GM21529 (cell line): ENCODE measurements around the gene FADS1.

Source experiments
- ATAC-seq: cut with Tn5 transposase; IDR thresholded peaks from one replicate; pipeline ENCODE4 v1.9.1; 2021; ENCODE audit not compliant: unreplicated experiment

The FADS1 gene

DNA sequence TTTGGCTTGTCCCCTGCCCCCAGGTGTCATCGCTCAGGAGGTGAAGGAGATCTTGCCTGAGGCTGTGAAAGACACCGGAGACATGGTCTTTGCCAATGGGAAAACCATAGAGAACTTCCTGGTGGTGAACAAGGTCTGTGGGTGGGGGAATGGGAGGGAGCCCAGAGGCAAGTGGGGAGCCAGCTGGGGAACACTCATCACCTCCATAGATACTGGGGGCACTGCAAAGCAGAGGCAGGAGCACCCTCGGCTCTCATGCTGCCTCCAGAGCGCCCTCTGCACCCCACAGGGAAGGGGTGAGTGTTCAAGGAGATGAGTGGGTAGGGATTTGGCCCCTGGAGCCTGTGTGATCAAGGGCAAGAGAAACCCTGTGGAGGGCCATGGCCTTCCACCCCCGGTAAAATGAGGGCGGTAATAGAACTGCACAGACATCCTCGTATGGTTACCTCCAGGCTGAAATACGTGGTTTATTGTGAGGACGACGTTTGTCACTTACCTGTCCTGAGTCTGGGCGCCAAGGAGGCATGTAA is 38.4 kb downstream of the FADS1 start:
- no peak for ATAC-seq

GRCh38 chr11:61777234-61778090 is 39.3 kb downstream of the FADS1 start:
- no peak for ATAC-seq

DNA sequence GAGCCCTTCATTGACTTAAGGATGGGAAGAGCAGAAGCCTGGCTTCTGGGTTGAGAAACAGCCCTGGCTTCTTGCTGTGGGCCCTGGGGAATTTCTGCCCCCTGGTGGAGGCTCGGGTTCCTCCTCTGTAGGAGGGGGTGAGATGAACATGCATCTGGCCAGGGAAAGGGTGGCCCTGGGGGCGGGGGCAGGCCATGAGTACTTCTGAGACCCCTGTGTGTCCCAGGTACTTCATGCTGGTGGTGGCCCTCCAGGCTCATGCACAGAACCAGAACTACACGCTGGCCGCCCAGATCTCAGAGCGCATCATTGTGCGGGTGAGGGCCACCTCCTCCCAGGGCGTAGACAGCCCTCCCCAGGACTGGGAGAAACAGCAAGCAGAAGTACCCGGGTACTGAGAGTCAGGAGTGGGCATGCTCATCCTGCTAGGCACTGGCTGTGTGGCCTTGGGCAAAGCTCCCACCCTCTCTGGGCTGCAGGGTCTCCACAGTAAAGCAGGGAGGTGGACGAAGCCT is 40.2 kb downstream of the FADS1 start:
- peak; percentile 49 for ATAC-seq

DNA sequence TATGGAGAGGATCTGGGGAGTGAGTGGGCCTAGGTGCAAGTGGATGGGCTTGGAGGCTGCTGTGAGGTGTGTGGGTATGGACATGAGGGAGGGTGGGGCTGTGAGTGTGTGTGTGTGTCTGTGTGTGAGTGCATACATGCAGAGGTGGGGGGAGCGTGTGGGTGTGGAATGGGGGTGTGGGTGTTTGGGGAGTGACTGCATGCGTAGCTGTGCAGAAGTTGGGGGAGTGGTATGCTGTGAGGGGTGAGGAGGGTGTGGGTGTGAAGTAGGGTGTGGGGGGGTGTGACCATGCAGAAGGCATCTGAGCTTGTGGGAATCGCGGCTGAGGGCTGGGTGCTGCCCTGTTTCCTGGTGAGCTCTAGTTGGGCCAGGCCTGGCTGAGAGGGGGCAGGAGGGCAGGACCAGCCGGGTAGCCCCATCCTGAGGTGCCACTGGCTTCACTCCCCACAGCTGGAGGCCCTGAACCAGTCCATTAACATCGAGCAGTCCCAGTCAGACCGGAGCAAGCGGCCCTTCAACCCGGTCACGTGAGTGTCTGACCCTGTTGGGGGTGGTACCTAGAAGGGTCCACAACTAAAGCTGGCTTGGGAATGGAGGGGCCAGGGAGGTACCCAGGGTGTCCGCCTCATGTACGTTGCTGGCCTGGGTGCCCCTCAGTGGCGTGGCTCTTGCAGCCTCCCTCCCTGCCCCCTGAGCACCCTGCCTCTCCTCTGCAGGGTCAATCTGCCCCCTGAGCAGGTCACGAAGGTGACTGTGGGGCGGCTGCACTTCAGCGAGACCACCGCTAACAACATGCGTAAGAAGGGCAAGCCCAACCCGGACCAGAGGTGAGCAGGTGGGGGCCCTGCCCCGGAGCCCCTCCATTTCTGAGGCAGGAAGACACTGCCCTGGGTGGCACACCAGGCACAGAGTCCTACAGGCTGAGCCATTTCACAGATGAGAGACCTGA is 40.9 kb downstream of the FADS1 start:
- ATAC-seq = no peak

DNA sequence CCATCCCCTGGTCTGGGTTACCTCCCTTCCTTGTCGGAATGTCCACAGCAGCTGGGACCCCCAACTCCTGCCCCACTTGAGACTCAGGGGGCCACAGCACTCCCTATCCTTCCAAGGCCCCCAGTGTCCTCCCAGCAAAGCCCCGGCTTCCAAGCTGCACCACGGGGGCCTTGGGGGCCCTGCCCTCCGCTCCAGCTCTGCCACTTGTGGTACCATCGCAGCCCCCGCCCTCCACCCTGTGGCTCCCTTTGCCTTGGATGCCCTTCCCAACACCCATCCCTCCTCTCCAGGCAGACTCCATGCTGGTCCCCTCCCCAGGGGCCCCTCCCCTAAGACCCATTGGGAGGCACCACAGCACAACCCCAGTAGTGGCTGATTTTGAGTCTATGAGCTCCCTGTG is 41.7 kb downstream of the FADS1 start:
- ATAC-seq = no peak

- no peak for ATAC-seq
Measured at GRCh38 chr11:61774411-61774810, 42.4 kb downstream of the FADS1 start.

DNA sequence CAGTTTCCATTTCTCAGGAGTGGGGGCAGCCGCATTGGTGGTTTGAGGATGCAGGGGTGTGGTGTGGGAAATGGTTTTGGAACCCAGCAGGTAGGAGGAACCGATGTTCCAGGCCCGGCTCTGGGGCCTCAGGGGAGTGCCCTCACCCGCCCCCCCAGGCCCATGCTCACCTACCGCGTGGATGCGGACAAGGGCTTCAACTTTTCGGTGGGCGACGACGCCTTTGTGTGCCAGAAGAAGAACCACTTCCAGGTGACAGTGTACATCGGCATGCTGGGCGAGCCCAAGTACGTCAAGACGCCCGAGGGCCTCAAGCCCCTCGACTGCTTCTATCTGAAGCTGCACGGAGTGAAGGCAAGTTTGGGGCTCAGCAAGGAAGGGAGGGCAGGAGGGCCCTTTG is 43.0 kb downstream of the FADS1 start:
- ATAC-seq = no peak

DNA sequence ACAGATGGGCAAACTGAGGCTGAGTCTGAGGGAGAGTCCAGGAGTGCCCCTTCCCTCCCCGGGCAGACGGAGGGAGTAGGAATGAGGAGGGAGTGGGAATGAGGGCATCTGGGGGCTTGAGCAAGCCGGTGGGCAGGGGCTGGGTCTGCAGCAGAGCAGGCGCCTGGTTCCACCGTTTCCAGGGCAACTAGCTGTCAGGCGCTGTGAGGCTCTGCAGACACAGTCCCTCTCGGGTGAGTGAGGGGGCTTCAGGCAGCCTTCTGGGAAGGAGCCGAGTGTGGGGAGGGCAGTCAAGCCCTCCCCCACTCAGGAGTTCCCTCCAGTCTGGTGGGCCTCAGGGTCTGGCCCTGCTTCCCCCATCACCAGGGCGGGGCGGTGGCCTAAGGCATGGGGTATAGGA is 43.4 kb downstream of the FADS1 start:
- no peak for ATAC-seq

DNA sequence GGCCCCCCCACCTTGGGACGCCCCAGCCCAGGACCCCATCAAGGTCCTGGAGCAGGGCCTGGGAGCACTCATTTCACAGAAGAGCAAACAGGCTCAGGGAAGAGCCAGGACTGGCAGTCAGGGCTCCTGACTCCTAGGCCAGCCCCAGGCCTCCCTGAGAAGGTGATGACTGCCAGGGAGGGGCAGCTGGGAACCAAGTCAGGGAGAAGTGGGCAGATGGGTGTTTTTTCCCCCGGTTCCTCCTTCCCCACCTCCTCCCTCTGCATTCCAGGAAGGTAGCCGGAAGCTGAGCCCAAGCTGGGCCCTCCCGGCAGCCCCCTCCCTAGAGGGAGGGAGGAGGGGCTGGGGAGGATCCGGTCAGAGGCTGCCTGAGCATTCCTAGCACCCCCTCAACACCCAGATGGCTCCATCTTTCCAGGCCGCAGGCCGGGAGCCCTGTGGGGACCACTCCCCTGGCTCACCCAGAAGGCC is 44.8 kb downstream of the FADS1 start:
- no peak for ATAC-seq

- no peak for ATAC-seq
Measured at GRCh38 chr11:61771195-61771894, 45.5 kb downstream of the FADS1 start.

DNA sequence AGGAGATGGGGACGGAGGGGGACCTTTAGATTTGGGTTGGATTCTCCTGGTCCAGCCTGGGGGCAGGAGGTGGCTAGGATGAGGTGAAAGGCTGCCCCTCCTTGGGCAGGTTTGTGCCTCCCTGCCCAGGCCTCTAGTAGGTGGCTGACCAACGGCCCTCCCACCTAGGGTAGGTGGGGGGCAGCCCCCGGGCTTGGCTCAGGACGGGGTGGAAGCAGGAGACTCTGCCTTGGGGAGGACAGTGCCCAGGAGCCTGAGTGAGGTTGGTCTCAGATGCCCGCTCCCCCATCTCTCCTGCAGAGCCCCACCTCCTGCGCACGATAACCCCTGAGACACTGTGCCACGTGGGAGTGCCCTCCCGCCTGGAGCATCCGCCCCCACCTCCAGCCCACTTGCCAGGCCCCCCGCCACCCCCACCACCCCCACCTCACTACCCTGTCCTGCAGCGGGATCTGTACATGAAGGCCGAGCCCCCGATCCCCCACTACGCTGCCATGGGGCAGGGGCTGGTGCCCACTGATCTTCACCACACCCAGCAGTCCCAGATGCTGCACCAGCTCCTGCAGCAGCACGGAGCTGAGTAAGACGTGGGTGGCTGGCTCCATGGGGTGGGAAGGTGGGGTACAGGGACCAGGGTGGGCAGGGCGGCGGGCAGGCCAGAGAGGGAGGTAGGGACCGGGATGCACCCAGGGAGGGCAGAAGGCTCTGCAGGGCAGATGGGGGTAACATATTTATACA is 46.7 kb downstream of the FADS1 start:
- no peak for ATAC-seq

DNA sequence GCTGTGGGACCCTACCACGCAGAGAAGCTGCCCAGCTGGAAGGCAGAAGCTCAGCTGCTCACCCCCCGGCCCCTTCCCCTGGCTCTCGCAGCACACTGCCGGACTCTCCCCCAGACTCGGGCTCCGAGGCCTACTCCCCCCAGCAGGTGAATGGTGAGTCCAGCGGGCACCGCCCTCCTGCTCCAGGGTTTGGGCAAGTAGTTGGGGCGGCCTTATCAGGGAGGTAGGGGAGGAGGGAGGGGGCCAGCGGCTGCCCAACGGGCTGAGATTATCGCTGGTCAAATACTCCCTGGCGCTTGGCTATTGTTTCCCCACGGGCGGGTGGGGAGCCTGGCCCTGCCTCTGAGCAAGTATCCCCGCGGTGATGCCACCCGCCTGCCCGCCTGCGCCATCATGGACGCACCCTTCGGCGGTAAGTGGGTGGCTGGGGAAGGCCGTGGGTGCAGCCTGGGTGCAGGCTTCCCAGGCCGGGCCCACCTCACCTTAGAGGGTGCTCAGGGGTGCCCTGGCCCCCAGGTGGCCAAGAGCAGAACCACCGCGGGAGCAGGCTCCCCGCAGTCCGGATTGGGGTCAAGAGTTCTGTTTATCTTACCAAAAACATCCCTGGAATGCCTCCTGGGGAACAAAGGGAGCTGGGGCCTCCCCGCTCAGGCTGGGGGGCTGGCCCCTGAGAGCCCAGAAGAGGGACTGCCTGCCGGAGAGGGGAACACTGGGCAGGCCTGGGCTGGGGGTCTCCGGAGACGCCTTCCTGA is 47.5 kb downstream of the FADS1 start:
- no peak for ATAC-seq

DNA sequence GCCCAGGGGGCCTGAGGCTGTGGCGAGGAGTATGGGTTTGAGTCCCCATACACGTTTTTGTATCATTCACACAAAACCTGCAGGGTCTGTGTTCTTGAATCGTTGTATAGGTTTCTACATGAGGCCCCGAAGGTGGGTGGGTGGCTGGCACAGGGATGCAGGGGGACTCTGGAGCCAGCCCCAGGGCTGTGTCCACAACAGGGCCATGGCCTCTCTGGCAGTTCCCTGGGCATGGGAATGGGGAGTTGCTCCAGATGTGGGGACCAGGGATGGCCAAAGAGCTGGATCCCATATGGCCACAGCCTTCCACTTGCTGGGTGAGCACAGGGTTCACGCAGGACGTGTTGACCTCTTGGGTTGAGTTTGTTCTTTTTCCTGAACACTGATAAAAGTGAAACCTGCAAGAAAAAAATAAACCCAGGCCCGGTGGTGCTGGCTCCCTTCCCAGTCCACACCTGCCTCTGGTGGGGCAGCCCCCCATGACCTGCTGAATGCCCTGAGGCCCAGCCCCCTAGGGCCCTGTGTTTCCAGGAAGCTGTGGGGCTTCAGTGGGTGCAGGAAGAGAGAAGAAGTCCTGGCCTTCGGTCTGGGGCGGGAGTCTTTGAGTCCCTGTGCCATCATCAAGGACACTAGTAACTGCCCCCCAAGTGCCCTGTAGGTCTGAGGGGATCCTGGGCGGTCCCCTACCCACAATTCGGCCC is 48.3 kb downstream of the FADS1 start:
- ATAC-seq = no peak

- no peak for ATAC-seq
Measured at GRCh38 chr11:61766353-61766841, 50.4 kb downstream of the FADS1 start.

GRCh38 chr11:61765550-61766253 is 51.1 kb downstream of the FADS1 start:
- no peak for ATAC-seq

DNA sequence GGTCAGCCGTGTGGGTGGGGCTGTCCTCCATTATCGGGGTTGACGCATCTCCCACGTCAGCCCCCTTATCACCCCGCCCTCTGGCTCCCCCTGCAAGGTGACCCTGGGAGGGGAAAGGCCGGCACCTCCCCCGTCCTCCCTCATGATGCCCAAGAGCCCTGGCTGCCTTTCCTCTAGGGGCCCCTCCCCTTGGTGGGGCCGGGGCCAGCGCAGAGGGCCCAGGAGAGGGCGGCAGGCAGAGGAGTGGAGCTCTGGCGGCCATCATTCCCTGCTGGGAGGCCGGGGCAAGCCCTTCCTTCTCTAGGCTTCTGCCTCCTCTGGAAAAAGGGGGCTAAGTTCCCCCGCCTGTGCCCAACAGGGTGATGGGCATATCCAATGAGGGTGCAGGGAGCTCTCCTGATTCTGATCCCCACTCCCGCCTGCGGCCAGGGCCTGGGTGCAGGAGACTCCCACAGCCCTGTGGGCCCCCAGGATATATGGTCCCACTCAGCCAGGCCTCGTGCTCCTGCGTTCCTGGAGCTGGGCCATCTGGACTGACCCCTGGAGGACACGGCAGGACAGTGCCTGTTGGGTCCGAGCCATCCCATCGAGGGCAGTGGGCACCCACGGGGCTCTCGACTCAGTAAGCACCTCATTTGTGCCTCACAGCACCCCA is 52.1 kb downstream of the FADS1 start:
- ATAC-seq = no peak

DNA sequence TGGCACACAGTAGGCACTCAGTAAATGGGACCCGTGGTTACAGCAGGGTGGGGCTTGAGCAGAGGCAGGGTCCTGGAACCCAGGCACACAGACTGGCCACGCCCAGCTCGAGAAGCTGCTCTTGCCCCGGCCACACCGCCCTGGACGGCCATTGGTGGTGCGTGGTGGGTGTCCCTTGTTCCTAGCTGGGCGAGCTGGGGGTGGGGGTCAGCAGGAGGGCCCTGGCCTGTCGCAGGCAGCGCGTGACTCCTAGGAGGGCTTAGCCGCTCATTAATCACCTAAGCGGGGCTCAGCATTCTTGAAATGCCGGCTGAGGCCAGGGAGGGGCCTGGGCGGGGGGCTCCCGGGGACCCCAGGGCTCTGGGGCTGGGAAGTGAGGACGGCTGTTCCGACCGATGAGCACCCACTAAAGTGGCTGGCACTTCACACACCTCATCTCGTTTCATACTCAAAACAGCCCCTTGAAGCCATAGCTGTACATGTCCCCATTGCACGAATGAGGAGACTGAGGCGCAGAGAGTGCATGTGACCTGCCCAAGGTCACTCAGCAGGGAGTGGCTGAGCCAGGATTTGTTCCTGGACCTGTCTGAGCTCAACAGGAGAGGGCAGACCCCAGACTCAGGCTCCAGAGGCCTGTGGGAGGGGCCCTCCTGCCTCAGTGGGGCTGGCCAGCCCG is 52.7 kb downstream of the FADS1 start:
- ATAC-seq = no peak
